ENCODE results near the gene GCK. TPM values are rescaled to one million over a fixed set of nuclear protein-coding genes. Genes with fewer than 3 reads are reported as not detected.

GCK gene
- total and polyA plus RNA-seq, 8 donors = 0.57 to 18.2 (median 1.0) TPM

- FAIRE-seq (no peak), DNase-seq (peak in 1 of 6 donors; percentile 68), ATAC-seq (no peak)
- no peak overlapping the region for H3K27ac ChIP-seq
- TF ChIP-seq CTCF (IDR thresholded peaks at IDR 0.05) = no peak
- WGBS, 2 donors = 79% methylated on average over 17 of the region's 17 CpGs
- no peaks in the 10 kb centered on the region for H3K27me3 ChIP-seq
- no peak overlapping the region for H3K4me3 ChIP-seq
- intact Hi-C loops (cut with DNase I) = no loop called here
- H3K4me1 ChIP-seq = peaks cover 8 to 25% (median 11%) of the 10 kb centered on the region in 3 donors
- H3K9me3 ChIP-seq = no peaks in the 10 kb centered on the region
- no peaks in the 10 kb centered on the region for H3K36me3 ChIP-seq
Measured at GRCh38 chr7:44226396-44226753, 37.1 kb upstream of the GCK start.

GRCh38 chr7:44225566-44226395 lies 36.5 kb upstream of the GCK start:
- ATAC-seq (no peak), DNase-seq (peak in 2 of 6 donors; percentile 22 to 70)
- no peak overlapping the region for H3K4me3 ChIP-seq

GRCh38 chr7:44224974-44225565 lies 35.8 kb upstream of the GCK start:
- no peaks in the 10 kb centered on the region for H3K9me3 ChIP-seq
- no peaks in the 10 kb centered on the region for H3K27me3 ChIP-seq
- DNase-seq = peak in 3 of 6 donors; percentile 33 to 51 (median 46)
- intact Hi-C loops (cut with DNase I) = no loop called here
- H3K27ac ChIP-seq = peak overlapping the region in 1 of 4 donors; percentile 28
- no peak overlapping the region for H3K4me3 ChIP-seq
- no peak for FAIRE-seq
- 57 to 60% methylated on average over 9 to 10 of the region's 10 CpGs for WGBS, 2 donors
- no peak for TF ChIP-seq CTCF (IDR thresholded peaks at IDR 0.05)
- ATAC-seq = peak in 1 of 4 donors; percentile 23
- peaks cover 8 to 25% (median 11%) of the 10 kb centered on the region in 3 donors for H3K4me1 ChIP-seq
- H3K36me3 ChIP-seq = no peaks in the 10 kb centered on the region

More at GRCh38 chr7:44225566-44226395, 36.5 kb upstream of the GCK start:
- H3K27me3 ChIP-seq = no peaks in the 10 kb centered on the region
- FAIRE-seq = no peak
- TF ChIP-seq CTCF (IDR thresholded peaks at IDR 0.05) = no peak
- no peaks in the 10 kb centered on the region for H3K9me3 ChIP-seq
- H3K4me1 ChIP-seq = peaks cover 8 to 25% (median 11%) of the 10 kb centered on the region in 3 donors
- WGBS, 2 donors = 81% methylated on average over 26 of the region's 26 CpGs
- H3K36me3 ChIP-seq = no peaks in the 10 kb centered on the region
- H3K27ac ChIP-seq = no peak overlapping the region
- intact Hi-C loops (cut with DNase I) = no loop called here

GRCh38 chr7:44224080-44224973 lies 35.1 kb upstream of the GCK start:
- no peak overlapping the region for H3K4me3 ChIP-seq
- H3K36me3 ChIP-seq = no peaks in the 10 kb centered on the region
- H3K27ac ChIP-seq = peak overlapping the region in 3 of 4 donors; percentile 19 to 46 (median 28)
- ATAC-seq (peak; percentile 80 to 89 (median 84)), FAIRE-seq (no peak), DNase-seq (peak; percentile 79 to 90 (median 88))
- intact Hi-C loops (cut with DNase I) = no loop called here
- 36 to 39% methylated on average over 18 of the region's 18 CpGs for WGBS, 2 donors
- H3K9me3 ChIP-seq = no peaks in the 10 kb centered on the region
- no peak for TF ChIP-seq CTCF (IDR thresholded peaks at IDR 0.05)
- peaks cover 8 to 25% (median 11%) of the 10 kb centered on the region in 3 donors for H3K4me1 ChIP-seq
- H3K27me3 ChIP-seq = no peaks in the 10 kb centered on the region
